Activated T-cell treated with anti-CD3 and anti-CD28 coated beads, Interleukin-2, amount 50 U/mL, for 4 hours (primary cell): ENCODE measurements around the gene DNAH1. TPM values are rescaled to one million over a fixed set of nuclear protein-coding genes. Genes with fewer than 3 reads are reported as not detected.
A peak's percentile ranks its signal among the peaks of the same experiment; 100 is the strongest.

Source experiments
- ATAC-seq, 2 donors: fragments of 200-7000 bp; cut with Tn5 transposase; one replicate each; pipeline ENCODE4 v1.10.0; 2021
- DNase-seq: peaks from one replicate; pipeline ENCODE4 v3.0.0-alpha.2; 2020
- H3K27me3 Mint-ChIP-seq: one replicate; pipeline ENCODE4 v1.8.0; 2021; ENCODE audit warnings: low read depth, mixed read lengths
- H3K36me3 Mint-ChIP-seq: one replicate; pipeline ENCODE4 v1.8.0; 2022; ENCODE audit warnings: mixed read lengths; ENCODE audit not compliant: insufficient read depth
- H3K4me1 Mint-ChIP-seq: one replicate; pipeline ENCODE4 v1.8.0; 2021; ENCODE audit warnings: low read depth, mixed read lengths
- H3K4me3 Mint-ChIP-seq: one replicate; pipeline ENCODE4 v1.8.0; 2021; ENCODE audit warnings: mild to moderate bottlenecking, moderate library complexity, mixed read lengths
- H3K9me3 Mint-ChIP-seq: one replicate; pipeline ENCODE4 v1.8.0; 2021; ENCODE audit warnings: mixed read lengths
- total RNA-seq, 3 donors: library from RNA; stranded (reverse); gene quantifications; one replicate each; pipeline ENCODE4 v1.2.1, GENCODE V29; 2021

Gene DNAH1
- total RNA-seq, 3 donors from 2014 or later = 6.4 to 8.4 (median 6.6) TPM

- H3K4me3 Mint-ChIP-seq = no peak overlapping the region
- no peaks in the 10 kb centered on the region for H3K27me3 Mint-ChIP-seq
- H3K36me3 Mint-ChIP-seq = peaks cover 19% of the 10 kb centered on the region
- H3K4me1 Mint-ChIP-seq = no peaks in the 10 kb centered on the region
- DNase-seq (no peak), ATAC-seq (no peak)
- H3K9me3 Mint-ChIP-seq = no peaks in the 10 kb centered on the region
Observed at GRCh38 chr3:52361454-52361853, 45.3 kb downstream of the DNAH1 start.

GRCh38 chr3:52361898-52362297, 45.8 kb downstream of the DNAH1 start:
- H3K36me3 Mint-ChIP-seq = peaks cover 18% of the 10 kb centered on the region
- no peaks in the 10 kb centered on the region for H3K27me3 Mint-ChIP-seq
- ATAC-seq = no peak
- H3K4me3 Mint-ChIP-seq = no peak overlapping the region
- no peaks in the 10 kb centered on the region for H3K4me1 Mint-ChIP-seq
- no peaks in the 10 kb centered on the region for H3K9me3 Mint-ChIP-seq
- no peak for DNase-seq

- Mint-ChIP-seq H3K27me3 (no peaks in the 10 kb centered on the region), H3K9me3 (no peaks in the 10 kb centered on the region), H3K4me3 (no peak overlapping the region), H3K36me3 (peaks cover 23% of the 10 kb centered on the region), H3K4me1 (no peaks in the 10 kb centered on the region)
- DNase-seq = no peak
- no peak for ATAC-seq
Observed at GRCh38 chr3:52364322-52365035, 48.4 kb downstream of the DNAH1 start.

GRCh38 chr3:52366527-52366926, 50.4 kb downstream of the DNAH1 start:
- DNase-seq (no peak), ATAC-seq (no peak)
- no peaks in the 10 kb centered on the region for H3K27me3 Mint-ChIP-seq
- peaks cover 25% of the 10 kb centered on the region for H3K36me3 Mint-ChIP-seq
- H3K4me3 Mint-ChIP-seq = no peak overlapping the region
- no peaks in the 10 kb centered on the region for H3K4me1 Mint-ChIP-seq
- H3K9me3 Mint-ChIP-seq = no peaks in the 10 kb centered on the region

- no peak overlapping the region for H3K4me3 Mint-ChIP-seq
- no peaks in the 10 kb centered on the region for H3K27me3 Mint-ChIP-seq
- peaks cover 18% of the 10 kb centered on the region for H3K36me3 Mint-ChIP-seq
- H3K4me1 Mint-ChIP-seq = peaks cover 5% of the 10 kb centered on the region
- H3K9me3 Mint-ChIP-seq = no peaks in the 10 kb centered on the region
- no peak for ATAC-seq
- no peak for DNase-seq
Observed at GRCh38 chr3:52367891-52368880, 52.1 kb downstream of the DNAH1 start.

- Mint-ChIP-seq H3K9me3 (no peaks in the 10 kb centered on the region), H3K27me3 (no peaks in the 10 kb centered on the region), H3K4me3 (no peak overlapping the region), H3K36me3 (peaks cover 11% of the 10 kb centered on the region), H3K4me1 (peaks cover 10% of the 10 kb centered on the region)
- no peak for ATAC-seq
- no peak for DNase-seq
Observed at GRCh38 chr3:52370531-52370930, 54.4 kb downstream of the DNAH1 start.

GRCh38 chr3:52372822-52373504, 56.8 kb downstream of the DNAH1 start:
- H3K4me3 Mint-ChIP-seq = no peak overlapping the region
- DNase-seq = no peak
- H3K9me3 Mint-ChIP-seq = no peaks in the 10 kb centered on the region
- H3K4me1 Mint-ChIP-seq = peaks cover 10% of the 10 kb centered on the region
- peak in 1 of 2 donors; percentile 46 for ATAC-seq
- H3K36me3 Mint-ChIP-seq = peaks cover 12% of the 10 kb centered on the region
- no peaks in the 10 kb centered on the region for H3K27me3 Mint-ChIP-seq

- no peaks in the 10 kb centered on the region for H3K27me3 Mint-ChIP-seq
- peaks cover 10% of the 10 kb centered on the region for H3K4me1 Mint-ChIP-seq
- no peak for ATAC-seq
- no peak overlapping the region for H3K4me3 Mint-ChIP-seq
- H3K36me3 Mint-ChIP-seq = peaks cover 12% of the 10 kb centered on the region
- no peaks in the 10 kb centered on the region for H3K9me3 Mint-ChIP-seq
- DNase-seq = no peak
Observed at GRCh38 chr3:52373676-52374075, 57.6 kb downstream of the DNAH1 start.

- H3K36me3 Mint-ChIP-seq = peaks cover 8% of the 10 kb centered on the region
- no peak overlapping the region for H3K4me3 Mint-ChIP-seq
- H3K9me3 Mint-ChIP-seq = no peaks in the 10 kb centered on the region
- no peaks in the 10 kb centered on the region for H3K27me3 Mint-ChIP-seq
- ATAC-seq = no peak
- no peak for DNase-seq
- peaks cover 10% of the 10 kb centered on the region for H3K4me1 Mint-ChIP-seq
Observed at GRCh38 chr3:52374173-52374572, 58.1 kb downstream of the DNAH1 start.

GRCh38 chr3:52379610-52380009, 63.5 kb downstream of the DNAH1 start:
- Mint-ChIP-seq H3K9me3 (no peaks in the 10 kb centered on the region), H3K36me3 (peaks cover 2% of the 10 kb centered on the region), H3K4me3 (no peak overlapping the region), H3K4me1 (no peaks in the 10 kb centered on the region), H3K27me3 (no peaks in the 10 kb centered on the region)
- ATAC-seq = no peak
- DNase-seq = no peak

GRCh38 chr3:52380023-52380422, 63.9 kb downstream of the DNAH1 start:
- no peak overlapping the region for H3K4me3 Mint-ChIP-seq
- H3K27me3 Mint-ChIP-seq = no peaks in the 10 kb centered on the region
- DNase-seq (no peak), ATAC-seq (no peak)
- H3K4me1 Mint-ChIP-seq = no peaks in the 10 kb centered on the region
- peaks cover 2% of the 10 kb centered on the region for H3K36me3 Mint-ChIP-seq
- no peaks in the 10 kb centered on the region for H3K9me3 Mint-ChIP-seq

- H3K4me3 Mint-ChIP-seq = no peak overlapping the region
- no peaks in the 10 kb centered on the region for H3K27me3 Mint-ChIP-seq
- DNase-seq = no peak
- H3K9me3 Mint-ChIP-seq = no peaks in the 10 kb centered on the region
- H3K4me1 Mint-ChIP-seq = no peaks in the 10 kb centered on the region
- no peak for ATAC-seq
- H3K36me3 Mint-ChIP-seq = peaks cover 7% of the 10 kb centered on the region
Observed at GRCh38 chr3:52381623-52382022, 65.5 kb downstream of the DNAH1 start.

- H3K4me1 Mint-ChIP-seq = no peaks in the 10 kb centered on the region
- H3K9me3 Mint-ChIP-seq = no peaks in the 10 kb centered on the region
Observed at GRCh38 chr3:52383446-52383845, 67.3 kb downstream of the DNAH1 start.

GRCh38 chr3:52384019-52384761, 68.1 kb downstream of the DNAH1 start:
- H3K4me3 Mint-ChIP-seq = no peak overlapping the region
- H3K9me3 Mint-ChIP-seq = no peaks in the 10 kb centered on the region
- no peaks in the 10 kb centered on the region for H3K4me1 Mint-ChIP-seq

More at GRCh38 chr3:52383446-52383845, 67.3 kb downstream of the DNAH1 start:
- Mint-ChIP-seq H3K27me3 (no peaks in the 10 kb centered on the region), H3K4me3 (no peak overlapping the region), H3K36me3 (peaks cover 4% of the 10 kb centered on the region)
- ATAC-seq = no peak
- no peak for DNase-seq

More at GRCh38 chr3:52384019-52384761, 68.1 kb downstream of the DNAH1 start:
- DNase-seq (no peak), ATAC-seq (no peak)
- peaks cover 8% of the 10 kb centered on the region for H3K36me3 Mint-ChIP-seq
- H3K27me3 Mint-ChIP-seq = no peaks in the 10 kb centered on the region
